Muscle layer of colon (tissue), 2 donors: ENCODE data around the gene ANXA8.
"Not testable (repeated sequence)": the region's sequence is repeated elsewhere in the genome, so short reads cannot be mapped to it uniquely, and the experiment has no call there.

Experiments
- H3K27ac ChIP-seq: one replicate; pipeline ENCODE4 v1.7.0; 2013; ENCODE audit warnings: low read depth, mild to moderate bottlenecking, low read length, moderate library complexity
- H3K27me3 ChIP-seq, 2 donors: one replicate each; pipeline ENCODE4 v1.7.0; 2013; ENCODE audit warnings: low read length in 2 of 2, mild to moderate bottlenecking in 2 of 2; ENCODE audit not compliant: insufficient read depth in 2 of 2, control insufficient read depth in 1 of 2
- H3K36me3 ChIP-seq: one replicate; pipeline ENCODE4 v1.7.0; 2013; ENCODE audit warnings: mild to moderate bottlenecking, low read length; ENCODE audit not compliant: insufficient read depth
- H3K4me1 ChIP-seq: one replicate; pipeline ENCODE4 v1.7.0; 2013; ENCODE audit warnings: mild to moderate bottlenecking, low read length; ENCODE audit not compliant: insufficient read depth
- H3K4me3 ChIP-seq, 2 donors: one replicate each; pipeline ENCODE4 v1.7.0; 2013; ENCODE audit warnings: low read length in 2 of 2, low read depth in 1 of 2, mild to moderate bottlenecking in 1 of 2, moderate library complexity in 1 of 2
- H3K9ac ChIP-seq: one replicate; pipeline ENCODE4 v1.7.0; 2013; ENCODE audit warnings: low read length
- H3K9me3 ChIP-seq: one replicate; pipeline ENCODE4 v1.7.0; 2013; ENCODE audit warnings: mild to moderate bottlenecking, low read length
- donor health status: abdominal sarcoma.
- donor health status: Adenocarcinoma of cecum.

The ANXA8 gene

GRCh38 chr10:47461261-47461687 lies 22.6 kb downstream of the ANXA8 start:
- not testable (repeated sequence) for H3K9ac ChIP-seq, H3K4me1 ChIP-seq, H3K27me3 ChIP-seq, H3K36me3 ChIP-seq, H3K27ac ChIP-seq, H3K4me3 ChIP-seq, H3K9me3 ChIP-seq

GRCh38 chr10:47458466-47459154 lies 25.3 kb downstream of the ANXA8 start:
- H3K27me3 ChIP-seq, result no peaks in the 10 kb centered on the region
- no peak overlapping the region for H3K9ac ChIP-seq
- H3K4me1 ChIP-seq, result no peaks in the 10 kb centered on the region
- H3K27ac ChIP-seq, result no peak overlapping the region
- no peaks in the 10 kb centered on the region for H3K36me3 ChIP-seq
- no peaks in the 10 kb centered on the region for H3K9me3 ChIP-seq
- no peak overlapping the region for H3K4me3 ChIP-seq

- Histone ChIP-seq H3K9ac (no peak overlapping the region), H3K9me3 (no peaks in the 10 kb centered on the region), H3K27ac (no peak overlapping the region), H3K4me1 (no peaks in the 10 kb centered on the region), H3K27me3 (no peaks in the 10 kb centered on the region), H3K4me3 (no peak overlapping the region), H3K36me3 (no peaks in the 10 kb centered on the region)
Observed at GRCh38 chr10:47457826-47458225, 26.1 kb downstream of the ANXA8 start.

GRCh38 chr10:47457528-47457820 lies 26.4 kb downstream of the ANXA8 start:
- no peak overlapping the region for H3K4me3 ChIP-seq
- no peaks in the 10 kb centered on the region for H3K36me3 ChIP-seq
- H3K9ac ChIP-seq, result no peak overlapping the region
- H3K4me1 ChIP-seq, result no peaks in the 10 kb centered on the region
- no peaks in the 10 kb centered on the region for H3K9me3 ChIP-seq
- H3K27me3 ChIP-seq, result no peaks in the 10 kb centered on the region
- no peak overlapping the region for H3K27ac ChIP-seq

- H3K4me3 ChIP-seq, result no peak overlapping the region
- no peak overlapping the region for H3K27ac ChIP-seq
- no peaks in the 10 kb centered on the region for H3K27me3 ChIP-seq
- H3K36me3 ChIP-seq, result no peaks in the 10 kb centered on the region
- no peak overlapping the region for H3K9ac ChIP-seq
- H3K4me1 ChIP-seq, result no peaks in the 10 kb centered on the region
- H3K9me3 ChIP-seq, result no peaks in the 10 kb centered on the region
Observed at GRCh38 chr10:47456794-47457527, 27.0 kb downstream of the ANXA8 start.

- Histone ChIP-seq H3K36me3 (no peaks in the 10 kb centered on the region), H3K27me3 (no peaks in the 10 kb centered on the region), H3K27ac (no peak overlapping the region), H3K9me3 (no peaks in the 10 kb centered on the region), H3K4me3 (no peak overlapping the region), H3K4me1 (no peaks in the 10 kb centered on the region), H3K9ac (no peak overlapping the region)
Observed at GRCh38 chr10:47456079-47456785, 27.7 kb downstream of the ANXA8 start.

GRCh38 chr10:47455350-47456078 lies 28.4 kb downstream of the ANXA8 start:
- not testable (repeated sequence) for H3K9ac ChIP-seq, H3K36me3 ChIP-seq, H3K4me3 ChIP-seq, H3K4me1 ChIP-seq, H3K27ac ChIP-seq, H3K9me3 ChIP-seq, H3K27me3 ChIP-seq

- no peaks in the 10 kb centered on the region for H3K9me3 ChIP-seq
- H3K36me3 ChIP-seq, result no peaks in the 10 kb centered on the region
- no peaks in the 10 kb centered on the region for H3K4me1 ChIP-seq
- H3K27ac ChIP-seq, result no peak overlapping the region
- no peaks in the 10 kb centered on the region for H3K27me3 ChIP-seq
- no peak overlapping the region for H3K9ac ChIP-seq
- no peak overlapping the region for H3K4me3 ChIP-seq
Observed at GRCh38 chr10:47454780-47455058, 29.2 kb downstream of the ANXA8 start.

GRCh38 chr10:47454008-47454779 lies 29.7 kb downstream of the ANXA8 start:
- Histone ChIP-seq H3K4me3 (no peak overlapping the region), H3K9ac (no peak overlapping the region), H3K27me3 (no peaks in the 10 kb centered on the region), H3K27ac (no peak overlapping the region), H3K36me3 (no peaks in the 10 kb centered on the region), H3K4me1 (no peaks in the 10 kb centered on the region), H3K9me3 (no peaks in the 10 kb centered on the region)

- Histone ChIP-seq H3K27ac (no peak overlapping the region), H3K9me3 (no peaks in the 10 kb centered on the region), H3K27me3 (no peaks in the 10 kb centered on the region), H3K4me1 (no peaks in the 10 kb centered on the region), H3K9ac (no peak overlapping the region), H3K36me3 (no peaks in the 10 kb centered on the region), H3K4me3 (no peak overlapping the region)
Observed at GRCh38 chr10:47453141-47454007, 30.5 kb downstream of the ANXA8 start.
